Glutamatergic neuron (in vitro differentiated cells): Measurements from ENCODE around the gene HDAC9. TPM values are rescaled to one million over a fixed set of nuclear protein-coding genes. Genes with fewer than 3 reads are reported as not detected.
"Not testable (repeated sequence)": the region's sequence is repeated elsewhere in the genome, so short reads cannot be mapped to it uniquely, and the experiment has no call there.

Experiments used
- DNase-seq: peaks from one replicate; pipeline ENCODE4 v3.0.0; 2022
- H3K27ac Mint-ChIP-seq: one replicate; pipeline ENCODE4 v1.8.0; 2020; ENCODE audit warnings: mild to moderate bottlenecking, mixed read lengths, inconsistent platforms; ENCODE audit not compliant: unreplicated experiment
- H3K27me3 Mint-ChIP-seq: one replicate; pipeline ENCODE4 v1.8.0; 2020; ENCODE audit warnings: mild to moderate bottlenecking, moderate library complexity, mixed read lengths, inconsistent platforms; ENCODE audit not compliant: unreplicated experiment
- H3K36me3 Mint-ChIP-seq: one replicate; pipeline ENCODE4 v1.8.0; 2020; ENCODE audit warnings: mild to moderate bottlenecking, mixed read lengths, inconsistent platforms; ENCODE audit not compliant: unreplicated experiment
- H3K4me1 Mint-ChIP-seq: one replicate; pipeline ENCODE4 v1.8.0; 2020; ENCODE audit warnings: mild to moderate bottlenecking, low read depth, mixed read lengths, inconsistent platforms; ENCODE audit not compliant: unreplicated experiment
- H3K4me3 Mint-ChIP-seq: one replicate; pipeline ENCODE4 v1.8.0; 2020; ENCODE audit warnings: mild to moderate bottlenecking, mixed read lengths, inconsistent platforms; ENCODE audit not compliant: unreplicated experiment
- H3K9me3 Mint-ChIP-seq: one replicate; pipeline ENCODE4 v1.8.0; 2020; ENCODE audit warnings: mild to moderate bottlenecking, moderate library complexity, mixed read lengths, inconsistent platforms; ENCODE audit not compliant: unreplicated experiment
- total RNA-seq: library from RNA; stranded (reverse); fragmentation: NEBNext Ultra II Directional; extraction: Animal tissue kit (Norgen Biotek cat#: 25700); gene quantifications from one replicate; pipeline ENCODE4 v1.2.1, GENCODE V29; 2021; ENCODE audit not compliant: unreplicated experiment
- TF ChIP-seq, protein P1 (sequence below): fragments of 200-600 bp; sonication (generic); IDR thresholded peaks from one replicate; pipeline ENCODE4 v1.5.0; 2021; ENCODE audit not compliant: partially characterized antibody, unreplicated experiment

The HDAC9 gene
- total RNA-seq, 1 donor from 2014 or later = 94.8 TPM

DNA sequence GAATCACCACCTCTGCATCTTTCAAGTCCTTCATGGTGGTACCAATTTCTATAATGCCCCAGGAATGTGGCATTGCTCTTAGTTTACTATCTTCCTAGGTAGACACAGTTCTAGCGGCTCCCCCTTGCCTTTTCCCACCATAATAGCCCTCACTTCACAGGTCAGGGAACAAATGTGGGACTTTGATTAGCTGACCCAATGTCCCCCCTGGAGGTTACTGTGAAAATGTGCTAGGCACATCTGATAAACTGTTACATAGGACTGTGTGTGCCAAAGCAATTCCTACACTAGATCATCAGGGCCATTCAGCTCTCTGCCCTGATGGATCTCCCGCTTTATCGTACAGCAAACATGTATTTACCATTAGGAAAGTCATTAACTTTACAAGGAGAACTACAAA lies 527.9 kb downstream of the HDAC9 start:
- no peaks in the 10 kb centered on the region for H3K27me3 Mint-ChIP-seq
- no peak for DNase-seq

DNA sequence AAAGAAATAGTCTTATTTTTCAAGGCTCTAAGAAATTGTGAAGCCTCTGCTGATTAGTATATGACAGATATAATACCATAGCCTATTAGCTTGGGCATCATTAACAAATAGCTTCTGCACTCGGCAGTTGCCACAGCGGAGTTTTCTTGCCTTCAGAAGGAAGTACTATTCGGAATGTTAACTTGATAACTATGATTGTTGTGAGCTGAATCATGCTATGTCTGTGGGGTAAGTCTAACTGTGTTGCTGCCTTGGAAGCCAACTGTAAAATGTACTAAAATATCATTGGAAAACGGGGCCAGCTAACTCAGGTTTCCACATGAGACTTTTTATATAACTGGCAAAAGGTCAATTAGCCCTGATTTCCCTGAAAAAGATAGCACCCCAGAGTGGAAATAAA lies 528.7 kb downstream of the HDAC9 start:
- H3K36me3 Mint-ChIP-seq = no peaks in the 10 kb centered on the region
- H3K4me1 Mint-ChIP-seq = no peaks in the 10 kb centered on the region
- no peak for DNase-seq
- no peak overlapping the region for H3K4me3 Mint-ChIP-seq
- TF ChIP-seq, protein P1, sequence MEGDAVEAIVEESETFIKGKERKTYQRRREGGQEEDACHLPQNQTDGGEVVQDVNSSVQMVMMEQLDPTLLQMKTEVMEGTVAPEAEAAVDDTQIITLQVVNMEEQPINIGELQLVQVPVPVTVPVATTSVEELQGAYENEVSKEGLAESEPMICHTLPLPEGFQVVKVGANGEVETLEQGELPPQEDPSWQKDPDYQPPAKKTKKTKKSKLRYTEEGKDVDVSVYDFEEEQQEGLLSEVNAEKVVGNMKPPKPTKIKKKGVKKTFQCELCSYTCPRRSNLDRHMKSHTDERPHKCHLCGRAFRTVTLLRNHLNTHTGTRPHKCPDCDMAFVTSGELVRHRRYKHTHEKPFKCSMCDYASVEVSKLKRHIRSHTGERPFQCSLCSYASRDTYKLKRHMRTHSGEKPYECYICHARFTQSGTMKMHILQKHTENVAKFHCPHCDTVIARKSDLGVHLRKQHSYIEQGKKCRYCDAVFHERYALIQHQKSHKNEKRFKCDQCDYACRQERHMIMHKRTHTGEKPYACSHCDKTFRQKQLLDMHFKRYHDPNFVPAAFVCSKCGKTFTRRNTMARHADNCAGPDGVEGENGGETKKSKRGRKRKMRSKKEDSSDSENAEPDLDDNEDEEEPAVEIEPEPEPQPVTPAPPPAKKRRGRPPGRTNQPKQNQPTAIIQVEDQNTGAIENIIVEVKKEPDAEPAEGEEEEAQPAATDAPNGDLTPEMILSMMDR = no peak
- no peaks in the 10 kb centered on the region for H3K27me3 Mint-ChIP-seq
- H3K27ac Mint-ChIP-seq = no peak overlapping the region
- H3K9me3 Mint-ChIP-seq = no peaks in the 10 kb centered on the region

More for the DNA sequence above, 527.9 kb downstream of the HDAC9 start:
- Mint-ChIP-seq H3K27ac (no peak overlapping the region), H3K36me3 (no peaks in the 10 kb centered on the region), H3K9me3 (no peaks in the 10 kb centered on the region), H3K4me3 (no peak overlapping the region), H3K4me1 (no peaks in the 10 kb centered on the region)
- TF ChIP-seq, protein P1 = no peak

DNA sequence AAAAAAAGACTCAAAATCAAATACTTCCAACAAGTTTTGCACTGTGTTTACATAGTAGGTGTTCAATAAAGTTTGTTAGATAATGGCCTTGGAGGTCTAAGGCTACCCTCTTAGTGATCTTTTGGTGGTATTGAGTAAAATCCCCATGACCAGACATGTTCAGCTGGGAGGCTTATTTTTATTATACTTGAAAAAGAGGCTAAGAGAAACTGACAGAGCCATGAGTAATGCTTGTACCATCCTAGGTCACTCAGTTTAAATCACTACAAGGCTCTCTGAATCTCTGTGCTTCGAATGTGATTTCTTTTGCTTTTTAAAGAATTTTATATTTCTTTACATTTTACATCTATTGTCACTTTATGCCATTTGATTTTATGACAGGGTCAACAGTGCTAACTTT lies 531.3 kb downstream of the HDAC9 start:
- no peaks in the 10 kb centered on the region for H3K27me3 Mint-ChIP-seq
- H3K4me1 Mint-ChIP-seq = no peaks in the 10 kb centered on the region
- no peaks in the 10 kb centered on the region for H3K9me3 Mint-ChIP-seq
- no peaks in the 10 kb centered on the region for H3K36me3 Mint-ChIP-seq
- DNase-seq = no peak
- no peak overlapping the region for H3K4me3 Mint-ChIP-seq
- no peak overlapping the region for H3K27ac Mint-ChIP-seq
- TF ChIP-seq, protein P1 = no peak

DNA sequence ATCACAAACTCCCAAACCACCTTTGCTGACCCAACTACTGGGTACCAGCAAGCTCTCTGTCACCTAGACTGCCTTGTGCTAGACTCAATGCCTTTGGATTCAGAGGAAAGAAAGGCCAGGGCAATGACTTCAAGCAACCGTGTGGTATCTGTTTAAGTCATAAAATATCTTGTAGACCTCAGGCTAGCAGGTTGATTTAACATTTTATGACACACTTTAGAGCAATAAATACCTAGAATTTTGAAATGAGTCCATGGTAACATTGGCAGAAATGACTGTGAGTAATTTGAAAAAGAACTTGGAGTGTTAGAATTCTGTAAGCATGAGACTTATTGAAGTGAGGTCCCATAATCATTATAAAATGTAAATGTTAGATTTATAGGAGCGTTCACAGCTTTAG lies 534.7 kb downstream of the HDAC9 start:
- TF ChIP-seq, protein P1 = no peak
- H3K9me3 Mint-ChIP-seq = no peaks in the 10 kb centered on the region
- H3K36me3 Mint-ChIP-seq = no peaks in the 10 kb centered on the region
- H3K27ac Mint-ChIP-seq = no peak overlapping the region
- H3K27me3 Mint-ChIP-seq = no peaks in the 10 kb centered on the region
- no peaks in the 10 kb centered on the region for H3K4me1 Mint-ChIP-seq
- no peak for DNase-seq
- no peak overlapping the region for H3K4me3 Mint-ChIP-seq

DNA sequence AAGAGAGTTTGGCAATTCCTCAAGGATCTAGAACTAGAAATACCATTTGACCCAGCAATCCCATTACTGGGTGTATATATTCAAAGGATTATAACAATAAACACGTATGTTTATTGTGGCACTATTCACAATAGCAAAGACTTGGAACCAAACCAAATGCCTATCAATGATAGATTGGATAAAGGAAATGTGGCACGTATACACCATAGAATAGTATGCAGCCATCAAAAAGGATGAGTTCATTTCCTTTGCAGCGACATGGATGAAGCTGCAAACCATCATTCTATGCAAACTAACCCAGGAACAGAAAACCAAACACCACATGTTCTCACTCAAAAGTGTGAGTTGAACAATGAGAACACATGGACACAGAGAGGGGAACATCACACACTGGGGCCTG lies 537.4 kb downstream of the HDAC9 start:
- H3K27me3 Mint-ChIP-seq, H3K36me3 Mint-ChIP-seq, H3K4me3 Mint-ChIP-seq, DNase-seq, H3K4me1 Mint-ChIP-seq, H3K27ac Mint-ChIP-seq, H3K9me3 Mint-ChIP-seq: not testable (repeated sequence)
